HG02943 (cell line): ENCODE data around the gene MTMR2.
A peak's percentile ranks its signal among the peaks of the same experiment; 100 is the strongest.

Experiments
- ATAC-seq: cut with Tn5 transposase; IDR thresholded peaks from one replicate; pipeline ENCODE4 v1.9.1; 2021; ENCODE audit warnings: mild to moderate bottlenecking, low read depth, moderate library complexity; ENCODE audit not compliant: unreplicated experiment

Gene MTMR2

GRCh38 chr11:95918720-95919119, 5.2 kb downstream of the MTMR2 start:
- ATAC-seq: no peak

GRCh38 chr11:95918056-95918455, 5.9 kb downstream of the MTMR2 start:
- ATAC-seq: no peak

- ATAC-seq: no peak
Observed at GRCh38 chr11:95917193-95918036, 6.5 kb downstream of the MTMR2 start.

- no peak for ATAC-seq
Observed at GRCh38 chr11:95916049-95916448, 7.9 kb downstream of the MTMR2 start.

- ATAC-seq: no peak
Observed at GRCh38 chr11:95915051-95915450, 8.9 kb downstream of the MTMR2 start.

GRCh38 chr11:95913830-95914615, 9.9 kb downstream of the MTMR2 start:
- no peak for ATAC-seq

GRCh38 chr11:95912902-95913560, 10.9 kb downstream of the MTMR2 start:
- ATAC-seq: no peak

- no peak for ATAC-seq
Observed at GRCh38 chr11:95911369-95911759, 12.5 kb downstream of the MTMR2 start.

- no peak for ATAC-seq
Observed at GRCh38 chr11:95910638-95911368, 13.1 kb downstream of the MTMR2 start.

GRCh38 chr11:95908826-95909225, 15.1 kb downstream of the MTMR2 start:
- ATAC-seq: no peak

- no peak for ATAC-seq
Observed at GRCh38 chr11:95907476-95907875, 16.4 kb downstream of the MTMR2 start.

- ATAC-seq: no peak
Observed at GRCh38 chr11:95904009-95904650, 19.8 kb downstream of the MTMR2 start.

GRCh38 chr11:95898782-95899181, 25.1 kb downstream of the MTMR2 start:
- no peak for ATAC-seq

- ATAC-seq: no peak
Observed at GRCh38 chr11:95897731-95898130, 26.2 kb downstream of the MTMR2 start.

- no peak for ATAC-seq
Observed at GRCh38 chr11:95895815-95896214, 28.1 kb downstream of the MTMR2 start.

GRCh38 chr11:95892892-95893570, 30.9 kb downstream of the MTMR2 start:
- no peak for ATAC-seq

GRCh38 chr11:95892492-95892891, 31.4 kb downstream of the MTMR2 start:
- no peak for ATAC-seq

GRCh38 chr11:95891423-95892170, 32.3 kb downstream of the MTMR2 start:
- ATAC-seq: peak; percentile 70

GRCh38 chr11:95888852-95889251, 35.1 kb downstream of the MTMR2 start:
- no peak for ATAC-seq
